Measurements from ENCODE around the gene MEMO1.
"Not testable (repeated sequence)": the region's sequence is repeated elsewhere in the genome, so short reads cannot be mapped to it uniquely, and the experiment has no call there.

The MEMO1 gene

DNA sequence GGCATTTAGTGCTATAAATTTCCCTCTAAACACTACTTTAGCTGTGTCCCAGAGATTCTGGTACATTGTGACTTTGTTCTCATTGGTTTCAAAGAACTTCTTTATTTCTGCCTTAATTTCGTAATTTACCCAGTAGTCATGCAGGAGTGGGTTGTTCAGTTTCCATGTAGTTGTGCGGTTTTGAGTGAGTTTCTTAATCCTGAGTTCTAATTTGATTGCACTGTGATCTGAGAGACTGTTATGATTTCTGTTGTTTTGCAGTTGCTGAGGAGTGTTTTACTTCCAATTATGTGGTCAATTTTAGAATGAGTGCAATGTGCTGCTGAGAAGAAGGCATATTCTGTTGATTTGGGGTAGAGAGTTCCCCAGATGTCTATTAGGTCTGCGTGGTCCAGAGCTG lies 112.5 kb downstream of the MEMO1 start:
- peaks cover 19% of the 10 kb centered on the region for H3K4me1 Mint-ChIP-seq (ENCODE audit: low read depth)
- intact Hi-C loops (cut with micrococcal nuclease); H3K27ac Mint-ChIP-seq; H3K4me3 Mint-ChIP-seq; H3K27me3 Mint-ChIP-seq: not testable (repeated sequence)
- H3K36me3 Mint-ChIP-seq (ENCODE audit: low read depth) = peaks cover 78% of the 10 kb centered on the region
- peaks cover 33% of the 10 kb centered on the region for H3K9me3 Mint-ChIP-seq

DNA sequence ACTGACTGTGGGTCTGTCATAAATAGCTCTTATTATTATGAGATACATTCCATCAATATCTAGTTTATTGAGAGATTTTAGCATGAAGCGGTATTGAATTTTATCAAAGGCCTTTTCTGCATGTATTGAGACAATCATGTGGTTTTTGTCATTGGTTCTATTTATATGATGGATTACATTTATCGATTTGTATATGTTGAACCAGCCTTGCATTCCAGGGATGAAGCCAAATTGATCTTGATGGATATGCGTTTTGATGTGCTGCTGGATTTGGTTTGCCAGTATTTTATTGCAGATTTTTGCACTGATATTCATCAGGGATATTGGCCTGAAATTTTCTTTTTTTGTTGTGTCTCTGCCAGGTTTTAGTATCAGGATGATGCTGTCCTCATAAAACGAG lies 113.5 kb downstream of the MEMO1 start:
- intact Hi-C loops (cut with micrococcal nuclease); H3K4me3 Mint-ChIP-seq: not testable (repeated sequence)
- H3K4me1 Mint-ChIP-seq (ENCODE audit: low read depth) = peaks cover 27% of the 10 kb centered on the region

DNA sequence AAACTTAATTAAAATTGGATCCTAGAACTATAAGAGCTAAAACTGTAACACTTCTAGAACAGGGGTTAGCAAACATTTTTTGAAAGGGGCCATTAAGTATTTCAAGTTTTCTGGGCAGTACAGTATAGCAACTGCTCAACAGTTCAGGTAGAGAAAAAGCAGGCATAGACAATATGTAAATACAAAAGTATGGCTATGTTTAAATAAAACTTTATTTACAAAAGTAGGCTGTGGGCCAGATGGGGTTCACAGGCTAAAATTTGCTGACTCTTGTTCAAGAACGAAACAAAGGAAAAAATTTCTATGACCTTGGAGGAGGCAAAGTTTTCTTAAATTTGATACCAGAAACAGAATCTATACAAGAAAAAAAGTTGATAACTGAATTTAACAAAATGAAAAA lies 114.5 kb downstream of the MEMO1 start:
- peaks cover 29% of the 10 kb centered on the region for H3K4me1 Mint-ChIP-seq (ENCODE audit: low read depth)
- H3K4me3 Mint-ChIP-seq = no peak overlapping the region
- H3K36me3 Mint-ChIP-seq (ENCODE audit: low read depth) = peaks cover 65% of the 10 kb centered on the region
- peaks cover 33% of the 10 kb centered on the region for H3K9me3 Mint-ChIP-seq
- H3K27ac Mint-ChIP-seq = no peak overlapping the region
- H3K27me3 Mint-ChIP-seq = no peaks in the 10 kb centered on the region
- intact Hi-C loops (cut with micrococcal nuclease) = no loop called here

More for the DNA sequence above, 113.5 kb downstream of the MEMO1 start:
- H3K36me3 Mint-ChIP-seq (ENCODE audit: low read depth) = peaks cover 68% of the 10 kb centered on the region
- not testable (repeated sequence) for H3K27ac Mint-ChIP-seq, H3K27me3 Mint-ChIP-seq
- H3K9me3 Mint-ChIP-seq = peaks cover 33% of the 10 kb centered on the region

DNA sequence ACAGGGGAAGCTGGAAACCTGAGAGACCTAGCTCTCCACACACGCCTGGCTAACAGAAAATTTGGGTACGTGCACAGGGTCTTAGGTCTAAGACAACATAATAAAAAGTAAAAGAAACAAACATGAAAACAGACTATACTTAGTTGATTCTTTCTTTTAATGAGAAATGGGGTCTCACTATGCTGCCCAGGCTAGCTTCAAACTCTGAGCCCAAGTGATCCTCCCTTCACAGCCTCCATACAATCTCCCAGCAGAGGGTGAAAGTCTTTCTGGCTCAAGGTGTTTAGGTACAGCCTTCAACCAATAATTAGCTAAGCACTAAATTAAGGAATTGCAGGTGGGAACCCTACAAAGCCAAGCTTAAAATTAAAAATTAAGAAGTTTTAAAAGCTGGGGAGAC lies 116.2 kb downstream of the MEMO1 start:
- peak overlapping the region; percentile 31 for H3K27ac Mint-ChIP-seq
- no peak overlapping the region for H3K4me3 Mint-ChIP-seq
- H3K9me3 Mint-ChIP-seq = peaks cover 26% of the 10 kb centered on the region
- H3K27me3 Mint-ChIP-seq = no peaks in the 10 kb centered on the region
- H3K36me3 Mint-ChIP-seq (ENCODE audit: low read depth) = peaks cover 59% of the 10 kb centered on the region
- intact Hi-C loops (cut with micrococcal nuclease) = no loop called here
- peaks cover 29% of the 10 kb centered on the region for H3K4me1 Mint-ChIP-seq (ENCODE audit: low read depth)

DNA sequence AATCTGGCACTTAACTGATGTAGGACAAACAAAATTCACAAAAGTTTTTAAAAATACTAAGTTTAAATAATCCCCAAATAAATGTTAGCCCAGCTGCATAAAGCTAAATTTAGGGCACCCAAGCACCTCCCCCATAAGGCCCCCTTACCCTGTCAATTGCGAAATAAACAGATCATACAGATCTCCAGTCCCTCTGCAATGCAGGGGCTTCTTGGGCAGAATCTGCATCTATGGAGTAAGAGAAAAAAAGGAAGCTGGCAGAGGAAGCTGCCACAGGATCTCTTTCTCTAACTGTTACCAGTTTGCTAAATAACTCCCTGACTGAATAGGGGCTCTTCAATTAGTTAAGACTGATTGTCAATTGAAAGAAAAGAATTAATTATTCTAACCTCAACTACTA lies 117.7 kb downstream of the MEMO1 start:
- peaks cover 34% of the 10 kb centered on the region for H3K4me1 Mint-ChIP-seq (ENCODE audit: low read depth)
- H3K4me3 Mint-ChIP-seq = no peak overlapping the region
- H3K27ac Mint-ChIP-seq = no peak overlapping the region
- intact Hi-C loops (cut with micrococcal nuclease) = no loop called here
- H3K9me3 Mint-ChIP-seq = peaks cover 11% of the 10 kb centered on the region
- peaks cover 43% of the 10 kb centered on the region for H3K36me3 Mint-ChIP-seq (ENCODE audit: low read depth)
- no peaks in the 10 kb centered on the region for H3K27me3 Mint-ChIP-seq

DNA sequence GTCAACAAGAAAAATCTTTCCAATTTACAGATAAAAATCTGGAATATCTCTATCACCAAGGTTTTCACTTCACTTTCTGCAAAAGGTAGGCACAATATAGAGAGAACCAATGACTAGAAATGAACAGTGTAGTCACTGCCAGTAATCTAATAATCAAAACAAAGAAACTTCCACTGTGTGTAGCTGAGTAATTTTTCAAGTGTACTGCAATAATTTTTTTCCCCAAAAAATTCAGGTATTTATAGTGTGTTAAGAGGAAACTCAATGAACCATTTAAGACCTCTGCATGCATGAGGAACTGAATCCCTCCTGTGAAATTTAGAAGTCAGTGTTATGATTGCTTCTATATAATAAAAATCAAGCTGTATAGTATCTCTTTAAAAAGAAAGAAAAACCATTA lies 121.8 kb downstream of the MEMO1 start:
- Mint-ChIP-seq H3K9me3 (no peaks in the 10 kb centered on the region), H3K27ac (no peak overlapping the region), H3K36me3 (ENCODE audit: low read depth) (peaks cover 18% of the 10 kb centered on the region), H3K4me3 (no peak overlapping the region), H3K27me3 (no peaks in the 10 kb centered on the region), H3K4me1 (ENCODE audit: low read depth) (peaks cover 22% of the 10 kb centered on the region)
- intact Hi-C loops (cut with micrococcal nuclease) = no loop called here

DNA sequence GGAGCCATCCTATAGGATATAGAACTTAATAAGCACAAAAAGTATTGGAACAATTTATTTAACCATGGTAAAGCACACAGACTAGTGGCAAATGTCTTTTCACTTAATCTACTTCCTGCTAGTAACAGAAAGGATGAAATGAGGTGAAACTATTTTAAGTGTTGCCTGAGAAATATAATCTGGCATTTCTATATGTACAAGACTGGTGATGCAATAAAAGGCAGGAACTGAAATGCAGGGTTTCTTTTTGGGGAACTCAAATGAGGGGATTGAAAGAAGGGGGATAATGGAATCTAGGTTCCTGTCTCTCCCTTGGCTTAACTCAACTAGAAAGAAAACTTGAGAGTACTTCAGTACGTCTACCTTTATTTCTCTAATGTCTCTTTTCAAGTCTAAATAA lies 122.3 kb downstream of the MEMO1 start:
- no peaks in the 10 kb centered on the region for H3K9me3 Mint-ChIP-seq
- H3K4me1 Mint-ChIP-seq (ENCODE audit: low read depth) = peaks cover 17% of the 10 kb centered on the region
- intact Hi-C loops (cut with micrococcal nuclease) = no loop called here
- H3K4me3 Mint-ChIP-seq = no peak overlapping the region
- H3K27ac Mint-ChIP-seq = no peak overlapping the region
- peaks cover 16% of the 10 kb centered on the region for H3K36me3 Mint-ChIP-seq (ENCODE audit: low read depth)
- no peaks in the 10 kb centered on the region for H3K27me3 Mint-ChIP-seq

DNA sequence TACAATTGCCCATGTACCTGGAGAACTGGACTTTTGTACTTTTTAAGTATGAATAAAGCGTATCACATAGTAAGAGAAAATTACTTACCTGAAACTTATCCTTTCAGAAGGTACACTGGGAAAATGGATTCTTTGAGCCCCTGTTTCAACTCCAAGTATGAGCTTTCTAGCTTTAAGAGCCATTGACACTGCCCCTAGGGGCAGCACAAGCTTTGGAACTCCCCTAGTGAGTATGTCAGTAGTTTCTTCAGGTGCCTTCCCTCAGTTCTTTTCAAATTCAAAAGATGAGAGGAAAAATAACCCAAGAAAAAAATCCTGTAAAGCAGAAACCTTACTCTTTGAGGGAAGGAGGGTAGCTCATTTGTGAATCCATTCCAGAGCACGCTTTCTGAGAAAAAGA lies 124.1 kb downstream of the MEMO1 start:
- Mint-ChIP-seq H3K4me3 (no peak overlapping the region), H3K27ac (no peak overlapping the region), H3K4me1 (ENCODE audit: low read depth) (peaks cover 5% of the 10 kb centered on the region), H3K27me3 (no peaks in the 10 kb centered on the region), H3K36me3 (ENCODE audit: low read depth) (peaks cover 17% of the 10 kb centered on the region), H3K9me3 (no peaks in the 10 kb centered on the region)
- intact Hi-C loops (cut with micrococcal nuclease) = no loop called here

DNA sequence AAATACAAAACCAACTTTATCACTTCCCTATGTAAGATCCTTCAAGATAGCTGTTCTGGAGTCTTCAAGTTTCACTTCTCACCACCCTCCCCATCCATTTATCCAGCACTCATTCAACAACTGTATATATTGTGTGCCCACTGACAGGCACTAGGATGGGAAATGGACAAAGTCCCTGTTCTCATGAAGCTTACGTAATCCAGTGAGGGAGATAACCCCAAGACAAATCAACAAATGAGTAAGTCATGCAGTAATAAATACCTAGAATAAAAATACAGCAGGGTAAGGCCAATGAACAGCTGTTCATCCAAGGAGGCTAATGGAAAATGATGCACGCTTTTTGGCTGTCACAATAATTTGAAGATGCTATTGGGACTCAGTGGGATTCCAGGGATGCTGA lies 133.8 kb downstream of the MEMO1 start:
- H3K27ac Mint-ChIP-seq = no peak overlapping the region
- peaks cover 55% of the 10 kb centered on the region for H3K36me3 Mint-ChIP-seq (ENCODE audit: low read depth)
- H3K9me3 Mint-ChIP-seq = peaks cover 9% of the 10 kb centered on the region
- intact Hi-C loops (cut with micrococcal nuclease) = no loop called here
- H3K4me1 Mint-ChIP-seq (ENCODE audit: low read depth) = peaks cover 20% of the 10 kb centered on the region
- H3K4me3 Mint-ChIP-seq = no peak overlapping the region
- no peaks in the 10 kb centered on the region for H3K27me3 Mint-ChIP-seq

DNA sequence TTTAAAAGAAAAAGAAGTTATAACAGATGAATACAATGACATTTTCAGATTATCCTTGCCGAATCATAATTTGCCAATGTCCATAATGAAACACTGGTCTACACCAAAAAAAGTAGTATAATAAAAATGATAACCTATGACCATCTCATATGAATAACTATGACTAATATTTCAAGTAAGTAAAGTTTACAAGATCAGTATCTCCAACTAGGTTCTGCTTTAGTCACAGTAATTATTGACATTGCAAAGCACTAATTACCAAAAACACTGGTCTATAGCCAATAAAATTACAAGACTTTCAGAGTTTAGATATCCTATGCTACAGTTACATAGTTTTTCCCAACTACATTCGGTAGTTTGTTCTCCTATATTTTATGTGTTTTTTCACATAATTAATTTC lies 136.7 kb downstream of the MEMO1 start:
- no peak overlapping the region for H3K27ac Mint-ChIP-seq
- peaks cover 20% of the 10 kb centered on the region for H3K4me1 Mint-ChIP-seq (ENCODE audit: low read depth)
- H3K27me3 Mint-ChIP-seq = no peaks in the 10 kb centered on the region
- peaks cover 9% of the 10 kb centered on the region for H3K9me3 Mint-ChIP-seq
- intact Hi-C loops (cut with micrococcal nuclease) = no loop called here
- no peak overlapping the region for H3K4me3 Mint-ChIP-seq
- H3K36me3 Mint-ChIP-seq (ENCODE audit: low read depth) = peaks cover 28% of the 10 kb centered on the region

DNA sequence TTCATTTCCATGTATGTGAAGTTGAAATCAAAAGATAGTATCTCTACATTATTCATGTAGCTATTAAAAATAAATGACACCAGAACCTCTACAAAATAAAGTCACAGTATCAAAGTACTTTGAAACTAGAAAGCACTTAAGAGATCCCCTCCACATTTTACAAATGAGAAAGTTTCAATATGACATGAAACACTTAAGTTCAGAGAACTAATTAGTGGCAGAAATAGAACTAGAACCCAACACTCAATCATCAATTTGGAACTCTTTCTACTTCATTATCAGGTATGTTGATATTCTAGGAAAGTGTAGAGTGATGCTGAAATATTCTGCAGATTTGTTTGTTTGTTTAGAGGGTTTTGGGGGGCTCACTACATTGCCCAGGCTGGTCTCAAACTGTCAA lies 145.6 kb downstream of the MEMO1 start:
- Mint-ChIP-seq H3K4me1 (ENCODE audit: low read depth) (no peaks in the 10 kb centered on the region), H3K4me3 (no peak overlapping the region), H3K9me3 (no peaks in the 10 kb centered on the region), H3K36me3 (ENCODE audit: low read depth) (peaks cover 16% of the 10 kb centered on the region), H3K27me3 (no peaks in the 10 kb centered on the region), H3K27ac (no peak overlapping the region)
- intact Hi-C loops (cut with micrococcal nuclease) = no loop called here

DNA sequence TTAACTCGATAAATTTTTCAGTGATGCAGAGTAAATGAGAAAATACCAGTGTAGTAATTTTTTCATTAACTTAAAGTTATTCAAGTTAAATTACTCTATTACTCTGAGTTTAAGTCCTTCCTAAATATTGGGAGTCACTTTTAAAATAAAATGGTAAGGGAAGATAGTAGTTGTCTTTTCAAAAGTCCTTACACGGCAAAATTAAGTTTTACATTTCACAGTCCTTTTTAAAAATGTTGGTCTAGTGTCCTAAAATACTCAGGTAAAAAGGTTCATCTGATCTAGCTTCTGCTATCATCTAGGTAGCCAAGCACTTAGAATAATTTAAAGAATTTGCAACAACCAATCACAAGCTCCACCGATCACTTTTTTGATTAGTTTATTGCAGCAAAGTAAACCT lies 146.9 kb downstream of the MEMO1 start:
- no peaks in the 10 kb centered on the region for H3K27me3 Mint-ChIP-seq
- H3K4me1 Mint-ChIP-seq (ENCODE audit: low read depth) = no peaks in the 10 kb centered on the region
- H3K4me3 Mint-ChIP-seq = no peak overlapping the region
- no peak overlapping the region for H3K27ac Mint-ChIP-seq
- intact Hi-C loops (cut with micrococcal nuclease) = no loop called here
- peaks cover 16% of the 10 kb centered on the region for H3K36me3 Mint-ChIP-seq (ENCODE audit: low read depth)
- no peaks in the 10 kb centered on the region for H3K9me3 Mint-ChIP-seq

DNA sequence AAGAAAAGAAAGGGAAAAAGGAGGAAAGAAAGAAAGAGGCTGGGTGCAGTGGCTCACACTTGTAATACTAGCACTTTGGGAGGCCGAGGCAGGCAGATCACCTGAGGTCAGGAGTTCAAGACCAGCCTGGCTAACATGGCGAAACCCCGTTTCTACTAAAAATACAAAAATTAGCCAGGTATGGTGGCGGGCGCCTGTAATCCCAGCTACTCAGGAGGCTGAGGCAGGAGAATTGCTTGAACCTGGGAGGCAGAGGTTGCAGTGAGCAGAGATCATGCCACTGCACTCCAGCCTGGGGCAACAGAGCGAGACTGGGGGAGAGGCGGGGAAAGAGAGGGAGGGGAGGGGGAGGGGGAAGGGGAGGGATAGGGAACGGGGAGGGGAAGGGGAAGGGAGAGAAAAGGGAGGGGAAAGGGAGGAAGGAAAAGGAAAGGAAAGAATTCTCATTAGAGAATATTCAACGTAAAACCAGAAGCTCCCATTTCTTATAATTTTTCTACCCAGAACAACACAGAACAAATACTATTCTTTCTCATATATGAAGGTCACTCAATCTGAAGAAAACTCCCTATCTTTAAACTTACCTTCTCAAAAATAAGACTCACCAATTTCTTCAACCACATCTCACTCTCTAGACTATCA lies 147.7 kb downstream of the MEMO1 start:
- intact Hi-C loops (cut with micrococcal nuclease); H3K9me3 Mint-ChIP-seq; H3K4me1 Mint-ChIP-seq (ENCODE audit: low read depth); H3K27ac Mint-ChIP-seq; H3K27me3 Mint-ChIP-seq; H3K4me3 Mint-ChIP-seq: not testable (repeated sequence)
- H3K36me3 Mint-ChIP-seq (ENCODE audit: low read depth) = peaks cover 16% of the 10 kb centered on the region

DNA sequence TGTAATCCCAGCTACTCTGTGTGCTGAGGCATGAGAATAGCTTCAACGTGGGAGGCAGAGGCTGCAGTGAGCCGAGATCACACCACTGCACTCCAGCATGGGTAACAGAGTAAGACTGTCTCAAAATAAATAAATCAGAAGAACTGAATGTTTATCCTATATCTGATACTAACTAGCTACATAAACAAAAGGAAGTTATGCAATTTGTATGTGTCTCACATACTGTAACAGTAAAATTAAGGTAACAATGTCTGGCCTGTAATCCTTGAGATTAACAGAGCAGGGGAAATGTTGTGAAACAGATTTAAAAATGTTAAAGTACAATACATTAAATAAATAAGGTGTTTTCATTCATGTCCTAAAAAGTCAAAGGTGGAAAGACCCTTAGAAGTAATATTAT lies 150.8 kb downstream of the MEMO1 start:
- intact Hi-C loops (cut with micrococcal nuclease) = no loop called here
- no peaks in the 10 kb centered on the region for H3K9me3 Mint-ChIP-seq
- no peak overlapping the region for H3K4me3 Mint-ChIP-seq
- H3K27me3 Mint-ChIP-seq = no peaks in the 10 kb centered on the region
- peaks cover 6% of the 10 kb centered on the region for H3K36me3 Mint-ChIP-seq (ENCODE audit: low read depth)
- H3K4me1 Mint-ChIP-seq (ENCODE audit: low read depth) = no peaks in the 10 kb centered on the region
- H3K27ac Mint-ChIP-seq = no peak overlapping the region

DNA sequence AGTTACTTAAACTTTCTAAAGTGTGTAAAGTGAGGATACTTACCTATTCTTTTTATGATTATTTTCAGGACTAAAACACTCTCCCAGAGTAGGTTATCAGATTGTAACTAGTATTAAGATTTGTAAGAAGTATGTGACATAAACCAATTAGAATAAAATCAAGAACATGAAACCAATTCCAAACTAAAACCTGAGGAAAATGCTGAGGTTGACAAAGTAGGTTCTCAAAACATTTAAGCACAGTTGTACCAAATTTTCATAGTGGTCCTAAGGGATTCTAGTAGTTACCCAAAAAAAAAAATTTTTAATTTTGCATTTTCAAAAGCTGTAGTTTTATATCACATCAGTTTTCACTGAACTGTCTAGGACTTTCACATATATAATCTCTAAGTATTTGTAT lies 157.3 kb downstream of the MEMO1 start:
- Mint-ChIP-seq H3K4me3 (no peak overlapping the region), H3K27me3 (no peaks in the 10 kb centered on the region), H3K9me3 (no peaks in the 10 kb centered on the region), H3K4me1 (ENCODE audit: low read depth) (no peaks in the 10 kb centered on the region), H3K27ac (no peak overlapping the region), H3K36me3 (ENCODE audit: low read depth) (peaks cover 40% of the 10 kb centered on the region)
- intact Hi-C loops (cut with micrococcal nuclease) = no loop called here

All from dendritic cell treated with granulocyte-macrophage colony-stimulating factor and Interleukin-4, amounts not matched to agents 40 ng/mL and 50 ng/mL, for 4 days (primary cell).